ENCODE data around the gene NPHS1. TPM values are rescaled to one million over a fixed set of nuclear protein-coding genes. Genes with fewer than 3 reads are reported as not detected.

NPHS1 gene
- total and polyA plus RNA-seq, 9 of the 15 experiments (the other 6 are each of a cell fraction or from before 2014, with no cell fraction given) = 0.01 to 0.28 (median 0.14) TPM; not detected in 5

DNA sequence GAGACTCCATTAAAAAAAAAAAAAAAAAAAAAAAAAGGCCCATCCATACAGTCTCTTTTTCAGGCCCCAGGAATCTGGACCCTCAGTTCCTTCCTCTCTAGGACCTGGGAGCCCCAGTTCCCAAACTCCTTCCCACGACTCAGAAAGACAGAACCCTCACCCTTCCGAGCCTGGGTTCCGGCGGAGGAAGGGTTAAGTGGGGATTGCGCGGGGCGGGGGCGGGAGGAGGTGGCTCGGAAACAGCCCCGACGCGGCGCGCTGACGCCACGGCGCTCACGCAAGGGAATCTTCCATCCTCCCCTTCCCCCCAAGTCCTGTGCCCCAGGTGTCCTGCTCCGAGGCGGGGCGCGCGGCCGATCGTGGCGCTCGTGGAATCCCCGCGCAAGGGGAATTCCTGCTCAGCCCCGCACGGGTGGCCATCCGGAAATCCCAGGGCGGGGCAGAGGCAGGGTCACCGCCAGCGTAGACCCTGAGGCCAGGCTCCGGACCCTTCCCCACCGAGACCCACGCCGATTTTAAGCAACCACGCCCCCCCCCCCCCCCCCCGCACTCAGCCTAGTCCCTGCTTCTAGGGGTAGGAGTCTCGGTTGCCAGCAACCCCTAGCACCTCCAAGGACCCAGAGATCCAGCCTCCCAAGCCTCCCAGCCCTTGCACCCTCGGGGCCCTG lies 47.4 kb upstream of the NPHS1 start (continued):
- TF ChIP-seq PHF8 (IDR thresholded peaks at IDR 0.05; ENCODE audit: borderline replicate concordance, low read length) = peak; percentile 20; the same call in 1 of the 2 replicates
- peak; percentile 66 for TF ChIP-seq HMGN3 (IDR thresholded peaks at IDR 0.05; ENCODE audit: borderline replicate concordance, extremely low read depth, insufficient read length, low read depth, low read length)
- TF ChIP-seq HDAC1 (IDR thresholded peaks at IDR 0.05) = peak in 1 of 2 experiments; percentile 71; a peak in 2 of 4 replicates
- TF ChIP-seq, protein P1, sequence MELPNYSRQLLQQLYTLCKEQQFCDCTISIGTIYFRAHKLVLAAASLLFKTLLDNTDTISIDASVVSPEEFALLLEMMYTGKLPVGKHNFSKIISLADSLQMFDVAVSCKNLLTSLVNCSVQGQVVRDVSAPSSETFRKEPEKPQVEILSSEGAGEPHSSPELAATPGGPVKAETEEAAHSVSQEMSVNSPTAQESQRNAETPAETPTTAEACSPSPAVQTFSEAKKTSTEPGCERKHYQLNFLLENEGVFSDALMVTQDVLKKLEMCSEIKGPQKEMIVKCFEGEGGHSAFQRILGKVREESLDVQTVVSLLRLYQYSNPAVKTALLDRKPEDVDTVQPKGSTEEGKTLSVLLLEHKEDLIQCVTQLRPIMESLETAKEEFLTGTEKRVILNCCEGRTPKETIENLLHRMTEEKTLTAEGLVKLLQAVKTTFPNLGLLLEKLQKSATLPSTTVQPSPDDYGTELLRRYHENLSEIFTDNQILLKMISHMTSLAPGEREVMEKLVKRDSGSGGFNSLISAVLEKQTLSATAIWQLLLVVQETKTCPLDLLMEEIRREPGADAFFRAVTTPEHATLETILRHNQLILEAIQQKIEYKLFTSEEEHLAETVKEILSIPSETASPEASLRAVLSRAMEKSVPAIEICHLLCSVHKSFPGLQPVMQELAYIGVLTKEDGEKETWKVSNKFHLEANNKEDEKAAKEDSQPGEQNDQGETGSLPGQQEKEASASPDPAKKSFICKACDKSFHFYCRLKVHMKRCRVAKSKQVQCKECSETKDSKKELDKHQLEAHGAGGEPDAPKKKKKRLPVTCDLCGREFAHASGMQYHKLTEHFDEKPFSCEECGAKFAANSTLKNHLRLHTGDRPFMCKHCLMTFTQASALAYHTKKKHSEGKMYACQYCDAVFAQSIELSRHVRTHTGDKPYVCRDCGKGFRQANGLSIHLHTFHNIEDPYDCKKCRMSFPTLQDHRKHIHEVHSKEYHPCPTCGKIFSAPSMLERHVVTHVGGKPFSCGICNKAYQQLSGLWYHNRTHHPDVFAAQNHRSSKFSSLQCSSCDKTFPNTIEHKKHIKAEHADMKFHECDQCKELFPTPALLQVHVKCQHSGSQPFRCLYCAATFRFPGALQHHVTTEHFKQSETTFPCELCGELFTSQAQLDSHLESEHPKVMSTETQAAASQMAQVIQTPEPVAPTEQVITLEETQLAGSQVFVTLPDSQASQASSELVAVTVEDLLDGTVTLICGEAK (IDR thresholded peaks at IDR 0.05) = peak; percentile 43; the same call in 1 of the 2 replicates
- TF ChIP-seq, protein P1 (CRISPR knock-in tag; IDR thresholded peaks at IDR 0.05) = no peak
- TF ChIP-seq, protein P2, sequence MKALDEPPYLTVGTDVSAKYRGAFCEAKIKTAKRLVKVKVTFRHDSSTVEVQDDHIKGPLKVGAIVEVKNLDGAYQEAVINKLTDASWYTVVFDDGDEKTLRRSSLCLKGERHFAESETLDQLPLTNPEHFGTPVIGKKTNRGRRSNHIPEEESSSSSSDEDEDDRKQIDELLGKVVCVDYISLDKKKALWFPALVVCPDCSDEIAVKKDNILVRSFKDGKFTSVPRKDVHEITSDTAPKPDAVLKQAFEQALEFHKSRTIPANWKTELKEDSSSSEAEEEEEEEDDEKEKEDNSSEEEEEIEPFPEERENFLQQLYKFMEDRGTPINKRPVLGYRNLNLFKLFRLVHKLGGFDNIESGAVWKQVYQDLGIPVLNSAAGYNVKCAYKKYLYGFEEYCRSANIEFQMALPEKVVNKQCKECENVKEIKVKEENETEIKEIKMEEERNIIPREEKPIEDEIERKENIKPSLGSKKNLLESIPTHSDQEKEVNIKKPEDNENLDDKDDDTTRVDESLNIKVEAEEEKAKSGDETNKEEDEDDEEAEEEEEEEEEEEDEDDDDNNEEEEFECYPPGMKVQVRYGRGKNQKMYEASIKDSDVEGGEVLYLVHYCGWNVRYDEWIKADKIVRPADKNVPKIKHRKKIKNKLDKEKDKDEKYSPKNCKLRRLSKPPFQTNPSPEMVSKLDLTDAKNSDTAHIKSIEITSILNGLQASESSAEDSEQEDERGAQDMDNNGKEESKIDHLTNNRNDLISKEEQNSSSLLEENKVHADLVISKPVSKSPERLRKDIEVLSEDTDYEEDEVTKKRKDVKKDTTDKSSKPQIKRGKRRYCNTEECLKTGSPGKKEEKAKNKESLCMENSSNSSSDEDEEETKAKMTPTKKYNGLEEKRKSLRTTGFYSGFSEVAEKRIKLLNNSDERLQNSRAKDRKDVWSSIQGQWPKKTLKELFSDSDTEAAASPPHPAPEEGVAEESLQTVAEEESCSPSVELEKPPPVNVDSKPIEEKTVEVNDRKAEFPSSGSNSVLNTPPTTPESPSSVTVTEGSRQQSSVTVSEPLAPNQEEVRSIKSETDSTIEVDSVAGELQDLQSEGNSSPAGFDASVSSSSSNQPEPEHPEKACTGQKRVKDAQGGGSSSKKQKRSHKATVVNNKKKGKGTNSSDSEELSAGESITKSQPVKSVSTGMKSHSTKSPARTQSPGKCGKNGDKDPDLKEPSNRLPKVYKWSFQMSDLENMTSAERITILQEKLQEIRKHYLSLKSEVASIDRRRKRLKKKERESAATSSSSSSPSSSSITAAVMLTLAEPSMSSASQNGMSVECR (CRISPR knock-in tag; IDR thresholded peaks at IDR 0.05) = peak; percentile 37; the same call in 1 of the 2 replicates
- TF ChIP-seq, protein P3, sequence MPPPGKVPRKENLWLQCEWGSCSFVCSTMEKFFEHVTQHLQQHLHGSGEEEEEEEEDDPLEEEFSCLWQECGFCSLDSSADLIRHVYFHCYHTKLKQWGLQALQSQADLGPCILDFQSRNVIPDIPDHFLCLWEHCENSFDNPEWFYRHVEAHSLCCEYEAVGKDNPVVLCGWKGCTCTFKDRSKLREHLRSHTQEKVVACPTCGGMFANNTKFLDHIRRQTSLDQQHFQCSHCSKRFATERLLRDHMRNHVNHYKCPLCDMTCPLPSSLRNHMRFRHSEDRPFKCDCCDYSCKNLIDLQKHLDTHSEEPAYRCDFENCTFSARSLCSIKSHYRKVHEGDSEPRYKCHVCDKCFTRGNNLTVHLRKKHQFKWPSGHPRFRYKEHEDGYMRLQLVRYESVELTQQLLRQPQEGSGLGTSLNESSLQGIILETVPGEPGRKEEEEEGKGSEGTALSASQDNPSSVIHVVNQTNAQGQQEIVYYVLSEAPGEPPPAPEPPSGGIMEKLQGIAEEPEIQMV (tag; conservative IDR thresholded peaks at IDR 0.05; ENCODE audit: low read depth) = no peak
- TF ChIP-seq, protein P4, sequence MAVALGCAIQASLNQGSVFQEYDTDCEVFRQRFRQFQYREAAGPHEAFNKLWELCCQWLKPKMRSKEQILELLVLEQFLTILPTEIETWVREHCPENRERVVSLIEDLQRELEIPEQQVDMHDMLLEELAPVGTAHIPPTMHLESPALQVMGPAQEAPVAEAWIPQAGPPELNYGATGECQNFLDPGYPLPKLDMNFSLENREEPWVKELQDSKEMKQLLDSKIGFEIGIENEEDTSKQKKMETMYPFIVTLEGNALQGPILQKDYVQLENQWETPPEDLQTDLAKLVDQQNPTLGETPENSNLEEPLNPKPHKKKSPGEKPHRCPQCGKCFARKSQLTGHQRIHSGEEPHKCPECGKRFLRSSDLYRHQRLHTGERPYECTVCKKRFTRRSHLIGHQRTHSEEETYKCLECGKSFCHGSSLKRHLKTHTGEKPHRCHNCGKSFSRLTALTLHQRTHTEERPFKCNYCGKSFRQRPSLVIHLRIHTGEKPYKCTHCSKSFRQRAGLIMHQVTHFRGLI (CRISPR knock-in tag; IDR thresholded peaks at IDR 0.05) = no peak
- TF ChIP-seq FIP1L1 (IDR thresholded peaks at IDR 0.05; ENCODE audit: low read depth, low read length, poor library complexity, severe bottlenecking) = peak; percentile 37

Data from K562 (cell line).